GM19395 (cell line): ENCODE measurements around the gene IL3RA.
"Not testable (repeated sequence)": the region's sequence is repeated elsewhere in the genome, so short reads cannot be mapped to it uniquely, and the experiment has no call there.

ENCODE experiments used
- ATAC-seq: cut with Tn5 transposase; IDR thresholded peaks from one replicate; pipeline ENCODE4 v1.9.1; 2021; ENCODE audit warnings: mild to moderate bottlenecking, moderate library complexity; ENCODE audit not compliant: unreplicated experiment

IL3RA gene

DNA sequence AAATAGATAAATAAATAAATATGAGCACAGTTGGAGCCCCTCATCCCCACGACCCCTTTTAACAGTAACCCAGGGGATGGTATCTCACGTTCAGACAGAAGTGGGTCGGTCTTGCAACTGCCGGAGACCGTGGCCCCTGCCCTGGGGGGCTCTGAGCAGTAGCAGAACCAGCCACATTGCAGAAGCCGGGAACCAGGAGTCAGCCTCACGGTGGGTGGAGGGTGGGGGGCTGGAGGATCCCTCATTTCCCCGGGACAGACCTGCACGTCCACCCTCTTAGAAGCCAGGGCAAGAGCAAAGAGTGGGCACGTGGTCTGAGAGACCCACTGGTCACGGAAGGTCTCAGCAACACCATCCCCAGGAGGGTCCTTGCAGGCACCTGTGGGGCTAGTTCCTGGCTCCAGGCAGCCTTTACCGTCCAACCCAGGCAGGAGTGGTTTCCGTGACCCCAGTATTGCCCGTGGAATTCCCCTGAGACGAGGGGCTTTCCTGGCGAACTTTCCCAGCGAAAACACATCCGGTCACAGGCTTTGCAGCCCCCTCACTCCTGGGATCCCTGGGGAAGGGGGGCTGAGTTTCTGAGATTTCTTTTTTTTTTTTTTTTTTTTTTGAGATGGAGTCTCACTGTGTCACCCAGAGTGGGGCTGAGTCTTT is 8.8 kb upstream of the IL3RA start:
- ATAC-seq: peak; percentile 32

- ATAC-seq: no peak
Measured at GRCh38 chrX:1330605-1331004, 6.0 kb upstream of the IL3RA start.

- ATAC-seq: not testable (repeated sequence)
Measured at GRCh38 chrX:1332433-1332832, 4.2 kb upstream of the IL3RA start.

DNA sequence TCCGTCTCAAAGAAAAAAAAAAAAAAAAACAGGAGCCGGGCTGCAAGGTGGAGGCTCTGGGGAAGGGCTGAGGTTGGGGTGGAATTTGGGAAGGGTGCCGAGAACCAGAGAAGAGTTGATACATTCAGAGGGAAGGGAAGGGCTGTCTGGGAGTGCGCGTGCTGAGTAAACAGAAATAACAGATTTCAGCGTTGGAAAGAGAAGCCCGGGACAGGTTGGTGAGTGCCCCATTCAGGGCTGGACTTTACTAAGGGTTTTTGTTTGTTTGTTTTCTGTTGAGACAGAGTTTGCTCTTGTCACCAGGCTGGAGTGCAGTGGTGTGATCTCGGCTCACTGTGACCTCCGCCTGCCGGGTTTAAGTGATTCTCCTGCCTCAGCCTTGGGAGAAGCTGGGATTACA is 1.7 kb upstream of the IL3RA start:
- ATAC-seq: no peak

DNA sequence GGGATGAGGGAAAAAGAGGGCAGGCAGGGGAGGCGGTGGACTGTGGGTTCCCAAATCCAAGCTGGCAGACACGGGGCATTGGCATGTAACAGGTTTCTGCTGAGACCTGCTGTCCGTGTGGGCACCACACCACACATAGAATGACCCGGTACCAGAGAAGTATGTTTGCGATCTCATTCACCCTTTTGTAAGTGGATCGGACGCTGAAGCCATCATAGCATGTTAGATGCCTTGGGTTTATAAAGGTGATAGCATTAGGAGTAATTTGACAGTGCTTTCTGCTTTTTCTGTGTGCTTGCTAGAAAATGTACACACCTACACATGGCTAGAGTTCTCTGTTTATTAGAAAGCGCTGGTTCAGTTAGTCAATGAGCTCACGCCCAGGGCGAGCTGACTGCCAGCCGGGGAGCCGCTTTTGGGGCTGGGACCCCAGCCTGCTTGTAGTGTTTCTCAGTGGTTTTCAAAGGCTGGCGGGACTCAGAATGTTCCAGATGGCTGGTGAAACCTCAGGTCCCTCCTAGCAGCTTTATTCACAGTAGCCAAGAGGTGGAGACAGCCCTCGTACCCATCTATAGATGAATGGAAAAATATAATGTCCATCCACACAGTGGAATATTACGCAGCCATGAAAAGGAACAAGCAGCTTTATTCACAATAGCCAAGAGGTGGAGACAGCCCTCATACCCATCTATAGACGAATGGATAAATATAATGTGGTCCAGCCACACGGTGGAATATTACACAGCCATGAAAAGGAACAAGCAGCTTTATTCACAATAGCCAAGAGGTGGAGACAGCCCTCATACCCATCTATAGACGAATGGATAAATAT is 579 bp downstream of the IL3RA start:
- peak; percentile 36 for ATAC-seq

GRCh38 chrX:1341545-1342184 is 5.1 kb downstream of the IL3RA start:
- ATAC-seq: no peak

GRCh38 chrX:1349606-1350005 is 13.0 kb downstream of the IL3RA start:
- not testable (repeated sequence) for ATAC-seq

DNA sequence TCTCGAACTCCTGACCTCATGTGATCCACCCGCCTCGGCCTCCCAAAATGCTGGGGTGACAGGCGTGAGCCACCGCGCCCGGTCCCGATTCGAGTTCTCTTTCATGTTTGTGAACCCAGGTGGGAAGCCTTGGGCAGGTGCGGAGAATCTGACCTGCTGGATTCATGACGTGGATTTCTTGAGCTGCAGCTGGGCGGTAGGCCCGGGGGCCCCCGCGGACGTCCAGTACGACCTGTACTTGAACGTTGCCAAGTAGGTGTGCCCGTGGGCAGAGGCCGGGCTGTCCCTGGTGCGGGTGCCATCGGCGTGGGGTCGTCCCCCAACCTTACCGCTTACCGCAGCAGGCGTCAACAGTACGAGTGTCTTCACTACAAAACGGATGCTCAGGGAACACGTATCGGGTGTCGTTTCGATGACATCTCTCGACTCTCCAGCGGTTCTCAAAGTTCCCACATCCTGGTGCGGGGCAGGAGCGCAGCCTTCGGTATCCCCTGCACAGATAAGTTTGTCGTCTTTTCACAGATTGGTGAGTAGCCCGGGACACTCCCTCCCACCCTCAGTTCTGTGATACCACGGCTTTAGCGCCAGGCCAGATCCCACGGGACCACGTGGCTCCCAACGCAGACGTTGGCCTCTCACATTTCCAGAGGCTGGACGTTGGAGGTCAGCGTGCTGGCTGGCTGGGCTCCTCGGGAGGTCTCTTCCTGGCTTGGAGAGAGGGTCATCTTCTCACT is 15.6 kb downstream of the IL3RA start:
- no peak for ATAC-seq

GRCh38 chrX:1354036-1355019 is 17.7 kb downstream of the IL3RA start:
- no peak for ATAC-seq

- no peak for ATAC-seq
Measured at GRCh38 chrX:1355131-1356046, 18.8 kb downstream of the IL3RA start.

DNA sequence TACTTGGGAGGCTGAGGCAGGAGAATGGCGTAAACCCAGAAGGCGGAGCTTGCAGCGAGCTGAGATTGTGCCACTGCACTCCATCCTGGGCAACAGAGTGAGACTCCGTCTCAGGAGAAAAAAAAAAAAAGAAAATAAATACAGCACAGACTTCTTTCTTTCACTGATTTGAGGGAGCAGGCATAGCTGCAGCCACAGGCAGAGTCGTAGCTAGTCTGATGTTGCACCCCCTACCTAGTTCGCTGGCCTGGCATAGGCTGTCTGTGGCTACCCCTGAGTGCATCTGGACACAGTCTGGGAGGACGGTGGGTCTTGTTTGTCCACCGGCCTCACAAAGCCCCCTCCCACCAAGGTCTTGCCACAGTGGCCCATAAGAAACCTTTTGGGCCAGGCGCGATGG is 21.4 kb downstream of the IL3RA start:
- ATAC-seq: no peak

DNA sequence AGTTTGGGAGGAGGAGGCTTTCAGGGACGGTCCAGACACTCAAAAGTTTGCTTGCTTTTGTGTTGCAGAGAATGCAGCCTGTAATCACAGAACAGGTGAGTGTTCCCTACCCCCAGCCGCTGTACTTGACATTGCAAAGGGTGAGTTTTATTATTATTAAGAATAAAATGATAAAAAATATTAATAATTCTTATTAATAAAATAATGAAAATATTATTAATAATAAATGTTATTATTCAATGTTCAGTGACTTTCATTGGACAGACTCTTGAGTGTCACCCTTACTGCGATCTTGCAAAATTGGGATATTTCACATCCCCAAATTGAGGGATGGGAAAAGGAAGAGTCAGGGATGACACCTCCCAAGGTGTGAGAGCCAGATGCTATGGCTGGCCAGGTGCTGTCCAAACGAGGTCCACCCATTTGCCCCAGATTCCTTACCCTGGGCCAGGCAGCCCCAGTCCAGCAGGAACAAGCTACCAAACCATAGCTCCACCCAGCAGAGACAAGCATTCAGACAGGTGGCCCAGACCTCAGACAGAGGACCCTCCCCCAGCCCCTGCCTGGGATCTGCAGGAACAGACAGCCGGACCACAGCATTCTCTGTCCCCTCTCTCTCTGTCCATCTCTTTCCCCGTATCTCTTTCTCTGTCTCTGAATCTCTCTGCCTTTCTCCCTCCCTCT is 22.4 kb downstream of the IL3RA start:
- ATAC-seq: no peak

DNA sequence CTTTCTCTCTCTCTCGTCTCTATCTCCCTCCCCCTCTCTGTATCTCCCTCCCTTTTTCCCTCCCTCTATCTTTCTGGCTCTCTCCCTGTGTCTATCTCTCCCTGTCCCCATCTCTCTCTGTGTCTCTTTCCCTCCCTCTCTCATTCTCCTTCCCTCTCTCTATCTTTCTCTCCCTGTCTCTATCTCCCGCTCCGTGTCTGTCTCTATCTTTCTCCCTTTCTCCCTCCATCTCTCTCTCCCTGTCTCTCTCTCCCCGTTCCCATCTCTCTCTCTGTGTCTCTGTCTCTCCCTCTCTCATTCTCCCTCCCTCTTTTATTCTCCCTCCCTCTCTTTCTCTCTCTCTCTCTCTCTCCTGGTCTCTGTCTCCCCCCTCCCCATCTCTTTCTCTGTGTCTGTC is 22.9 kb downstream of the IL3RA start:
- ATAC-seq: no peak

GRCh38 chrX:1360171-1360570 is 23.6 kb downstream of the IL3RA start:
- no peak for ATAC-seq

DNA sequence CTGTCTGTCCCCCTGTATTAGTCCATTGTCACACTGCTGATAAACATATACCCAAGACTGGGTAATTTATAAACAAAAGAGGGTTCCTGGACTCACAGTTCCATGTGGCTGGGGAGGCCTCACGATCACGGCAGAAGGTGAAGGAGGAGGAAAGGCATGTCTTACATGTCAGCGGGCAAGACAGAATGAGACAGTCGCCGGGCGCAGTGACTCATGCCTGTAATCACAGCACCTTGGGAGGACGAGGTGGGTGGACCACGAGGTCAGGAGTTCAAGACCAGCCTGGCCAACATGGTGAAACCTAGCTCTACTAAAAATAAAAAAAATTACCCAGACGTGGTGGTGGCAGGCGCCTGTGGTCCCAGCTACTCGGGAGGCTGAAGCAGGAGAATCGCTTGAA is 24.7 kb downstream of the IL3RA start:
- no peak for ATAC-seq

GRCh38 chrX:1361910-1362309 is 25.3 kb downstream of the IL3RA start:
- ATAC-seq: no peak

- not testable (repeated sequence) for ATAC-seq
Measured at GRCh38 chrX:1366363-1366762, 29.8 kb downstream of the IL3RA start.

DNA sequence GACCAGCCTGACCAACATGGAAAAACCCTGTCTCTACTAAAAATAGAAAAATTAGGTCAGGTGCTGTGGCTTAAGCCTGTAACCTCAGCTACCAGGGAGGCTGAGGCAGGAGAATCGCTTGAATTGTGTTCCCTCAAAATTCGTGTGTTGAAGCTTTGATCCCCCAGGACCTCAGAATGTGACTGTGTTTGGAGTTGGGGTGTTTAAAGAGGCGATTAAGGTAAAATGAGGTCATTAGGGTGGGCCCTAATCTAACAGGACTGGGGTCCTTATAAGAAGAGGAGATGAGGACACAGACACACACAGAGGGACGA is 31.8 kb downstream of the IL3RA start:
- no peak for ATAC-seq

GRCh38 chrX:1378306-1378759 is 41.7 kb downstream of the IL3RA start:
- ATAC-seq: no peak
